Ovary (tissue), 3 donors: Measurements from ENCODE around the gene LHFPL5.

ENCODE experiments used
- POLR2A ChIP-seq: fragments of 450-650 bp; IDR thresholded peaks from one replicate; pipeline ENCODE4 v1.6.1; 2017; ENCODE audit warnings: antibody characterized with exemption, mild to moderate bottlenecking, moderate library complexity
- TF ChIP-seq, protein P1 (sequence below), 3 donors: fragments of 450-650 bp in 2 of 3; fragments of 200-600 bp in 1 of 3; IDR thresholded peaks; one replicate each; pipeline versions ENCODE4 v1.5.1 to v1.8.0; 2016 to 2022; ENCODE audit warnings: antibody characterized with exemption in 3 of 3, mild to moderate bottlenecking in 1 of 3
- donor health status: DM: no; HTN: no; CAD: no.

DNA sequence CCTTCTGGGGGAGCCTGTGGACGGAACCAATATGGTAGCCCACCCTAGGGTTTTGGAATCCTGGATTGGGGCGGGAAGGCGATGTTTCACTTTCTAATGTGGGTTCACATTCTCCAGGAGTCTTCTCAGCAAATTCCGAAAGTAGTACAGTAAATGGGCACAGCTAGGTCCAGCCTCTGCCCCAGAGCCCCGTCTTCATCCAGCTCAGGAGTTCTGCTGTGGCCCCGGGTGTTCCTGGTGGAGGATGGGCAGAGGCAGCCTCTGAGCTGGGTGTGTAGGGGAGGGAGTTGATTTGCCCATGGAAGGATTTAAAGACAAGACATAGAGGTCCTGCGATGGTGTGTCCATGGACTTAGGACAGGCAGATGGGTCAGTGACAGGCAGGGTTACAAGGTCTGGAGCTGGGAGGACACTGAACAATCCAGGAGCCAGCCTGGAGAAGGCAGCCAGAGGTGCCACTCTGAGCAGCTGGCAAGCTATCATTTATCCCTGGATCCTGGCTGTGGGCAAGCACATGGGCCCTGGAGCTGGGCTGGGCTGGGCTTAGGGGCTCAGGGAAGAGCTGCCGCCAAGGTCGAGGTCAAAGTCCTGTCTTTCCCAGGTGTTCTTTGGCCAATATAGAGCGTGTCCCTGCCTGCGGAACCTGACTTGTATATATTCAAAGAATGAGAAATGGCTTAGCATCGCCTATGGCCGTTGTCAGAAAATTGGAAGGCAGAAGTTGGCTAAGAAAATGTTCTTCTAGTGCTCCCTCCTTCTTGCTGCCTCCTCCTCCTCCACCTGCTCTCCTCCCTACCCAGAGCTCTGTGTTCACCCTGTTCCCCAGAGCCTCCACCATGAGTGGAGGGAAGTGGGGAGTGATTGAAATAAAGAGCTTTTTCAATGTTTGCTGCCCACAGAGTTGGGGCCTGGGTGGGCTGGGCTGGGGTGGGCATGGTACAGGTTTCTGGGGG, 17.6 kb upstream of the LHFPL5 start:
- no peak for TF ChIP-seq POLR2A
- TF ChIP-seq, protein P1, sequence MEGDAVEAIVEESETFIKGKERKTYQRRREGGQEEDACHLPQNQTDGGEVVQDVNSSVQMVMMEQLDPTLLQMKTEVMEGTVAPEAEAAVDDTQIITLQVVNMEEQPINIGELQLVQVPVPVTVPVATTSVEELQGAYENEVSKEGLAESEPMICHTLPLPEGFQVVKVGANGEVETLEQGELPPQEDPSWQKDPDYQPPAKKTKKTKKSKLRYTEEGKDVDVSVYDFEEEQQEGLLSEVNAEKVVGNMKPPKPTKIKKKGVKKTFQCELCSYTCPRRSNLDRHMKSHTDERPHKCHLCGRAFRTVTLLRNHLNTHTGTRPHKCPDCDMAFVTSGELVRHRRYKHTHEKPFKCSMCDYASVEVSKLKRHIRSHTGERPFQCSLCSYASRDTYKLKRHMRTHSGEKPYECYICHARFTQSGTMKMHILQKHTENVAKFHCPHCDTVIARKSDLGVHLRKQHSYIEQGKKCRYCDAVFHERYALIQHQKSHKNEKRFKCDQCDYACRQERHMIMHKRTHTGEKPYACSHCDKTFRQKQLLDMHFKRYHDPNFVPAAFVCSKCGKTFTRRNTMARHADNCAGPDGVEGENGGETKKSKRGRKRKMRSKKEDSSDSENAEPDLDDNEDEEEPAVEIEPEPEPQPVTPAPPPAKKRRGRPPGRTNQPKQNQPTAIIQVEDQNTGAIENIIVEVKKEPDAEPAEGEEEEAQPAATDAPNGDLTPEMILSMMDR (IDR thresholded peaks at IDR 0.05): no peak
